ENCODE data around the gene ADGRB2. TPM values are rescaled to one million over a fixed set of nuclear protein-coding genes. Genes with fewer than 3 reads are reported as not detected.

Gene ADGRB2
- polyA plus RNA-seq, 4 donors = 4.8 to 43.7 (median 11.6) TPM

DNA sequence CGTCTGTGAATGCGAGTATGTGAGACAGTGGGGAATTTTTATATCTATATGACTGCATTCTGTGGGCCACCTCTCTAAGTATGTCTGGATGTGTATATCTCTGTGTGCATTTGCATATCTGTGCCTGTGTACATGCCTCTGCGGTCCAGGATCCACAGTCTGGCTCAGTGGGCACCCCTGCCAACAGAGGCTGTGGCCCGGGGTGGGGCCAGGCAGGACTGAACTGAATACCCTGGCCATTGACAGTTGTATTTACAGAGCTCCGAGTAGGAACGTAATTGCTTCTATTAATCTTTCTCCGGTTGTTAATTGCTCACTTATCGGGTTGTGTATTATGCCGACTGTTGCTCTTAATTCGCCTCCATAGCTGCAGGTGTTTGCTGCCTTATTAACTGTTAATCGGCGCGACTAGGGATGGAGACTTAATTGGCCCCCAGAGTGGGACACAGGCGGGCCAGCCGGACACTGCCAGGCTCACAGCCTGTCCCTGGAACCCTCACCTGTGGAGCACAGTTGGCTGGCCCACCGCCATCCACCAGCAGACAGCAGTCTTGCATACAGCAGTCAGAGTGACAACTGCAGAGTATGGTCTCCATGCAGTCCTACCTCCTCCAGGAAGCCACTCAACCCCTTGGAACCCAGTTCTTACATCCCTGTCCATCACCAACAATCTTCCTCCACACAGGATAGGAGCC is 22.4 kb upstream of the ADGRB2 start:
- H3K9me3 ChIP-seq (ENCODE audit: control insufficient read depth in 2 of 2, insufficient read depth in 1 of 2, low read depth in 1 of 2, low read length in 1 of 2) = no peaks in the 10 kb centered on the region
- no peak overlapping the region for H3K4me3 ChIP-seq (ENCODE audit: low read depth in 1 of 3, low read length in 3 of 3)
- DNase-seq (peak in 1 of 2 donors; percentile 67), FAIRE-seq (no peak)
- peaks cover 0 to 2% (median 0%) of the 10 kb centered on the region in 3 donors for H3K27me3 ChIP-seq (ENCODE audit: control insufficient read depth in 3 of 3, insufficient read depth in 3 of 3, low read length in 3 of 3)
- no peaks in the 10 kb centered on the region for H3K36me3 ChIP-seq (ENCODE audit: control insufficient read depth in 3 of 3, insufficient read depth in 2 of 3, low read depth in 1 of 3, low read length in 3 of 3)
- WGBS, 3 donors = 16 to 67% (median 37%) methylated on average over 16 of the region's 16 CpGs
- peaks cover 2 to 27% (median 2%) of the 10 kb centered on the region in 3 donors for H3K4me1 ChIP-seq (ENCODE audit: control insufficient read depth in 3 of 3, insufficient read depth in 2 of 3, low read depth in 1 of 3, low read length in 2 of 3)
- H3K27ac ChIP-seq (ENCODE audit: low read depth in 1 of 3, low read length in 2 of 3) = no peak overlapping the region

DNA sequence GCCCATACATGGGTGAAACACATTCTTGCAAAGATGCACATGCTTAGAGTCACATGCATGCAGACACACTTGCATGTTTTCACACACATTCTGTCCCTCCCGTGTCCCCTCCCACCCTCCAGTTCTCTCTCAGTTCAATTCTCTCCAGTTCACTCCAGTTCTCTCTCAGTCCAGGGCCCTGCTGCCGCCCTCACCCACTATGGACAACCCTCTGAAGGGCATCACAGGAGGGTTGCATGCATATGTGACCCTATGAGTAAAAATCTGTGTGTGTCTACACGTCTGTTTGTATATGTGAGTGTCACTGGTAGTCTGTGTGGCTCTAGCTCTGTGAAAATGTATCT is 21.8 kb upstream of the ADGRB2 start:
- Histone ChIP-seq H3K4me3 (ENCODE audit: low read depth in 1 of 3, low read length in 3 of 3) (no peak overlapping the region), H3K36me3 (ENCODE audit: control insufficient read depth in 3 of 3, insufficient read depth in 2 of 3, low read depth in 1 of 3, low read length in 3 of 3) (no peaks in the 10 kb centered on the region), H3K27ac (ENCODE audit: low read depth in 1 of 3, low read length in 2 of 3) (no peak overlapping the region), H3K27me3 (ENCODE audit: control insufficient read depth in 3 of 3, insufficient read depth in 3 of 3, low read length in 3 of 3) (no peaks in the 10 kb centered on the region), H3K9me3 (ENCODE audit: control insufficient read depth in 2 of 2, insufficient read depth in 1 of 2, low read depth in 1 of 2, low read length in 1 of 2) (no peaks in the 10 kb centered on the region), H3K4me1 (ENCODE audit: control insufficient read depth in 3 of 3, insufficient read depth in 2 of 3, low read depth in 1 of 3, low read length in 2 of 3) (peaks cover 2 to 32% (median 6%) of the 10 kb centered on the region in 3 donors)
- DNase-seq = no peak
- FAIRE-seq = no peak
- WGBS, 3 donors = 56 to 78% (median 71%) methylated on average over 3 of the region's 3 CpGs

DNA sequence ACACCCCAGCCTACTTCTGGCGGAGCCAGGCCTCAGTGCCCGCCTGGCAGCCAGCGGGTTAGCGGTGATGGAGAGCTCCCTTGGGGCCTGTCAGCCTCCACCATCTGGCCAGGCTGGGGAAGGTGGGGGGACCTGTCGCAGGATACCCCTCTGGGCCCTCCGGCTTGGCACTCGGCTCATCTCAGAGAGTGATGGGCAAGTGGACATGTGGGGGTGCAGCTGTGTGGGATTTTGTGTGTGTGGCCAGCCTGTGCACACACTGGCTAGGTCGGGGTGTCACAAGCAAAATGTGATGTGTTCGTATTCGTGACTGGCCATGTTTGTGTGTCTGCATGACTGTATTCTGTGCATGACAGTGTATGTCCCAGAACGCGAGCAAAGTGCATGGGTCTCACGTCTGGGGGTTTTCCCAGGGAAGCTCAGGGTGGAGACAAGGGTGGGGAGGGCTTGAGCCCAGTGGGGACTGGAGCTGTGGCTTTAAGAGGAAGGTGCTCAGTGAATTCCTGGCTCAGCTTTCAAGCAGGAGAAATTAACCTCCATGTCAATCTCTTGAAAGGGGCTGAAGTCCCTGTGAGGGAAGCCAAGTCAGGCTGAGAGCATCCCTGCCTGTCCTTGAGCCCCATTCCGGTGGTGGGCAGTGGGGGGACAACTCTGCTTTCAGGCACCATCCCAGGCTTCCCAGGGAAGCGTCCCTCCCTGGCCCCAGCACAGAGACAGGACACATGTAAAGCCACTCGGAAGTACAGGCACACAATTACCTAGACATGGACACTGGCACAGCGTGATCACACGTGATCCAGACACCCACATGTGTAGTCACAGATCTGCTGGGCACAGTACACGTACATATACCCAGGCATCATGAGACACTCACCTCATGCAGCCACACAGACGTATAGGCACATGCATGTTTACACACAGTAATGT is 21.1 kb upstream of the ADGRB2 start:
- H3K36me3 ChIP-seq (ENCODE audit: control insufficient read depth in 3 of 3, insufficient read depth in 2 of 3, low read depth in 1 of 3, low read length in 3 of 3) = no peaks in the 10 kb centered on the region
- H3K4me1 ChIP-seq (ENCODE audit: control insufficient read depth in 3 of 3, insufficient read depth in 2 of 3, low read depth in 1 of 3, low read length in 2 of 3) = peaks cover 2 to 32% (median 6%) of the 10 kb centered on the region in 3 donors
- DNase-seq (no peak), FAIRE-seq (no peak)
- WGBS, 3 donors = 68 to 71% (median 71%) methylated on average over 20 of the region's 20 CpGs
- no peak overlapping the region for H3K27ac ChIP-seq (ENCODE audit: low read depth in 1 of 3, low read length in 2 of 3)
- no peaks in the 10 kb centered on the region for H3K27me3 ChIP-seq (ENCODE audit: control insufficient read depth in 3 of 3, insufficient read depth in 3 of 3, low read length in 3 of 3)
- no peaks in the 10 kb centered on the region for H3K9me3 ChIP-seq (ENCODE audit: control insufficient read depth in 2 of 2, insufficient read depth in 1 of 2, low read depth in 1 of 2, low read length in 1 of 2)
- H3K4me3 ChIP-seq (ENCODE audit: low read depth in 1 of 3, low read length in 3 of 3) = no peak overlapping the region

DNA sequence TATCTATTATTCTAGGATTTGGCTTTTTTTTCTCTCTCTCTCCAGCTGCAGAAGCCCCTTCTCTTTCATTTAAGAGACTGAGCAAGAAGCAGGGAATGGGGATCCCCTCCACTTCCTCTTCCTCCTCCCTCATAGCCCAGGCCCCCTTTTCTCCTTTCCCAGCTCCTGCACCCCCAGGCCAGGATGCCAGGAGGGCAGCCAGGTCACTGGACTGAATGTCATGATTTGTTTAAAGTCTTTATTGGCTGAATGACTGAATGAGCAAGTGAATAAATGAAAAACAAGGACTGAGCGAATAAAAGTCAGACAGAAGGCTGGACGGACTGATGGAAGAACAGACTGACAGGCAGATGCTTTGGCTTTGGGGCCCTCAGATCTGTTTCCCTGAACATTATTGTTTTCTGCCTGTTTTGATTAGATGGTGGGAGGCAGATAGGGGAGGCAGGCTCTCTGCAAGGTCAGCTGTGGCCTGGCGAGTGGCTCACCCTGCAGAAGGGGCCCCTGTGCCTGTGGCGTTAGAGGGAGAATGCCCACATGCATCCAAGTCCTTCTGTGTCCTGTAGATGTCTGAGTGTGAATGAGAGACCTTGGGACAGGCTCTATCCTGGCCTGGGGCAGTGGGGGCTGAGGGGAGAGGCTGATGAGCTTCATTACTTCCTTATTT is 20.3 kb upstream of the ADGRB2 start:
- Histone ChIP-seq H3K27me3 (ENCODE audit: control insufficient read depth in 3 of 3, insufficient read depth in 3 of 3, low read length in 3 of 3) (no peaks in the 10 kb centered on the region), H3K4me1 (ENCODE audit: control insufficient read depth in 3 of 3, insufficient read depth in 2 of 3, low read depth in 1 of 3, low read length in 2 of 3) (peaks cover 2 to 28% (median 6%) of the 10 kb centered on the region in 3 donors), H3K4me3 (ENCODE audit: low read depth in 1 of 3, low read length in 3 of 3) (no peak overlapping the region), H3K9me3 (ENCODE audit: control insufficient read depth in 2 of 2, insufficient read depth in 1 of 2, low read depth in 1 of 2, low read length in 1 of 2) (no peaks in the 10 kb centered on the region), H3K27ac (ENCODE audit: low read depth in 1 of 3, low read length in 2 of 3) (no peak overlapping the region), H3K36me3 (ENCODE audit: control insufficient read depth in 3 of 3, insufficient read depth in 2 of 3, low read depth in 1 of 3, low read length in 3 of 3) (no peaks in the 10 kb centered on the region)
- no peak for FAIRE-seq
- 78 to 87% (median 85%) methylated on average over 4 of the region's 4 CpGs for WGBS, 3 donors
- DNase-seq = no peak

DNA sequence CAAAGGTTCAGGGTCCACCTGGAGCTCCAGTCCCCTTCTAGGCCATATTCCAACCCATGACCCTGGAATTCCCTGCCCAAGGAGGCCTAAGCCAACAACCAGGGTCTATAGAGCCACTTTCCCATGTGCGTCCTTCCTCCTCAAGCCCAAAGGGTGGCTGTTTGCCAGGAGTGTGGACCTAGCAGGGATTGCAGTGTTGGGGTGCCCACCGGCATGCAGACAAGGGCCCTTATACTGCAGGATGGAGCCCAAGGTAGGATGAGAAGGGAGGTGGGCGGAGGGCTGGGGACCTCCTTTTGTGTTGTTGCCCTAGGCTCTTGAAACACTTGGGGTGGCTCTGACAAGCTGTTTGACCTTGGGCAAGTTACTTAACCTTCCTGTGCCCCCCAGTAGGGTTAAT is 19.7 kb upstream of the ADGRB2 start:
- peaks cover 0 to 2% (median 0%) of the 10 kb centered on the region in 3 donors for H3K27me3 ChIP-seq (ENCODE audit: control insufficient read depth in 3 of 3, insufficient read depth in 3 of 3, low read length in 3 of 3)
- no peak overlapping the region for H3K27ac ChIP-seq (ENCODE audit: low read depth in 1 of 3, low read length in 2 of 3)
- WGBS, 3 donors = 89 to 98% (median 93%) methylated on average over 3 of the region's 3 CpGs
- no peak overlapping the region for H3K4me3 ChIP-seq (ENCODE audit: low read depth in 1 of 3, low read length in 3 of 3)
- DNase-seq (no peak), FAIRE-seq (no peak)
- no peaks in the 10 kb centered on the region for H3K9me3 ChIP-seq (ENCODE audit: control insufficient read depth in 2 of 2, insufficient read depth in 1 of 2, low read depth in 1 of 2, low read length in 1 of 2)
- no peaks in the 10 kb centered on the region for H3K36me3 ChIP-seq (ENCODE audit: control insufficient read depth in 3 of 3, insufficient read depth in 2 of 3, low read depth in 1 of 3, low read length in 3 of 3)
- peaks cover 2 to 24% (median 6%) of the 10 kb centered on the region in 3 donors for H3K4me1 ChIP-seq (ENCODE audit: control insufficient read depth in 3 of 3, insufficient read depth in 2 of 3, low read depth in 1 of 3, low read length in 2 of 3)

DNA sequence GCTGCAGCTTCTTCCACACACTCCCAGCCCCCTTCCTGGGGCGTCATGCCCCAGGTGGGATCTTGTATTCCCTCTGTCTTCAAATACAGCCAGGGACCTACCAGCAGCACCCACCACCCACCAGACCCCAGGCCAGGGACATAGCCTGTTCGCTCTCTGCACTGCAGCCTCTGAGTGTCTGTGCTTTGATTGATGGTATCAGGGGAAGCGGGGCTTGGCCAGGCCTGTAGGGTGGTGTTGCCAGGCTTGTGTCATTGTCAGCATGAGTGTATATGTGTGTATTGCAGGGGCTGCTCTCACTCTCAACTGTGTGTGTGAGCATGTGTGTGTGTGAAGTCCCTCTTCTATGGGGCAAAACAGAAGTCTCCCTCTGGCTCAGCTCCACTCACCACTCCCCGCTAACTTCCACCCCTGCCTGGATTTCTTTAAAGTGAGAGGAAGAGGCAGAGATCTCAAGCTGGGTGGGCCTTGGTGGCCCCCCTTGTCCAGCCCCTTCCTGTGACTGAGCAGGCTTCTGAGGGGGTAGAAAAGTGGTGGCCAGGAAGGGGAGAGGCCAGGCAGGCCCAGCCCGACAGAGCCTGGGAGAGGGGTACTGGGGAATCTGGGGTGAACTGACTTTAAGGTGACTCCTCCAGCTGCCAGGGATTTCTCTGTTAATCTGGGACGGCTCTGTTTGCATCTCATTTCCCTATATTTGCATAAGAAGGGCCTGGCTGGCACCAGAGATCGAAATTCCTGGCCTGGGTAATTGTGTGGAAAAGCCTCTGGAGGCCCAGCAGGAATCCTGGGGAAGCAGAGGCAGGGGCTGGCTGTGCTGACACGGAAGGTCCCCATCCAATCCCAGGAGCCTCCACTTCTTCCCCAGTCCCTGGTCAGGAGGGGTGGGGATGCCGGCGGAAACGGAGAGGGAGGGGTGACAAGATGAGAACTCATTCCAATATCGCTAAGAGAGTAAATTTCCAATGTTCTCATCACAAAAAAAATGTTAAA is 18.6 kb upstream of the ADGRB2 start:
- FAIRE-seq = no peak
- H3K4me3 ChIP-seq (ENCODE audit: low read depth in 1 of 3, low read length in 3 of 3) = no peak overlapping the region
- peaks cover 0 to 18% (median 6%) of the 10 kb centered on the region in 3 donors for H3K4me1 ChIP-seq (ENCODE audit: control insufficient read depth in 3 of 3, insufficient read depth in 2 of 3, low read depth in 1 of 3, low read length in 2 of 3)
- H3K36me3 ChIP-seq (ENCODE audit: control insufficient read depth in 3 of 3, insufficient read depth in 2 of 3, low read depth in 1 of 3, low read length in 3 of 3) = no peaks in the 10 kb centered on the region
- no peak for DNase-seq
- H3K27me3 ChIP-seq (ENCODE audit: control insufficient read depth in 3 of 3, insufficient read depth in 3 of 3, low read length in 3 of 3) = peaks cover 0 to 8% (median 0%) of the 10 kb centered on the region in 3 donors
- 64 to 85% (median 83%) methylated on average over 12 of the region's 12 CpGs for WGBS, 3 donors
- no peaks in the 10 kb centered on the region for H3K9me3 ChIP-seq (ENCODE audit: control insufficient read depth in 2 of 2, insufficient read depth in 1 of 2, low read depth in 1 of 2, low read length in 1 of 2)
- H3K27ac ChIP-seq (ENCODE audit: low read depth in 1 of 3, low read length in 2 of 3) = peak overlapping the region in 1 of 3 donors; percentile 21

DNA sequence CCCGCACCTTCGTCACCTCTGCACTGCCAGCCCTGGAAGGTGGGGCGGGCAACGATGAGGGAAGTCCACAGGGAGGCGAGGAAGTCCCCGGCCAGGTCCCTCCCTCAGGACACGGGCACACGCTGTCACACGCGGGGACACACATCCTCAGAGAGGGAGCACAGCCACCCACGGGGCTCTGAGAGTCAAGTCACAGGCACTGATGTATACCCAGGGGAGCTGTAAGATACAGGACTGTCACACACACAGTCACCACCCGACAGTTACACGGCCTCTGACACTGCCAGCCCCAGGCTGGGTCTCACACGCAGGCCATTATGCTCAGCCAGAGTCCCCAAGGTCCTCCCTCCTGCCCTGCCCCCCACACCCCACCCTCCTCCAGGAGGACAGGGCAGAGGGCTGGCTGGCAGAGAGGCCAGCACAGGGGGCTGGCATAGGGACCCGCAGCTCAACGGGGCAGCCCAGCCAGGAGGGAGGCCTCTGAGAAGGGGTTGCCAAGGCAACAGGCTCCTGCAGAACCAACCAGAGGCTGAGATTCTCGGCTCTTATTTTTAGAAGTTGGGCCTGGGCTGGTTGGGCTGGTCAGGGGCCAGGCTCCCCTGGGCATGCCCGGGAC is 17.7 kb upstream of the ADGRB2 start:
- 26 to 47% (median 41%) methylated on average over 18 of the region's 18 CpGs for WGBS, 3 donors
- no peaks in the 10 kb centered on the region for H3K9me3 ChIP-seq (ENCODE audit: control insufficient read depth in 2 of 2, insufficient read depth in 1 of 2, low read depth in 1 of 2, low read length in 1 of 2)
- DNase-seq (peak in 1 of 2 donors; percentile 53), FAIRE-seq (no peak)
- H3K36me3 ChIP-seq (ENCODE audit: control insufficient read depth in 3 of 3, insufficient read depth in 2 of 3, low read depth in 1 of 3, low read length in 3 of 3) = no peaks in the 10 kb centered on the region
- H3K4me3 ChIP-seq (ENCODE audit: low read depth in 1 of 3, low read length in 3 of 3) = no peak overlapping the region
- no peak overlapping the region for H3K27ac ChIP-seq (ENCODE audit: low read depth in 1 of 3, low read length in 2 of 3)
- H3K4me1 ChIP-seq (ENCODE audit: control insufficient read depth in 3 of 3, insufficient read depth in 2 of 3, low read depth in 1 of 3, low read length in 2 of 3) = peaks cover 0 to 18% (median 6%) of the 10 kb centered on the region in 3 donors
- peaks cover 0 to 12% (median 0%) of the 10 kb centered on the region in 3 donors for H3K27me3 ChIP-seq (ENCODE audit: control insufficient read depth in 3 of 3, insufficient read depth in 3 of 3, low read length in 3 of 3)

Data from small intestine (tissue), 7 donors.